ENCODE results near the gene APBA1.

The APBA1 gene

GRCh38 chr9:69469136-69469535 is 203.0 kb downstream of the APBA1 start:
- TF ChIP-seq REST (IDR thresholded peaks at IDR 0.05; ENCODE audit: insufficient read depth in 1 of 2, low read depth in 2 of 2, low read length in 2 of 2) (no peak), POLR2AphosphoS5 (IDR thresholded peaks at IDR 0.05; ENCODE audit: low read depth, low read length) (no peak), TAF1 (IDR thresholded peaks at IDR 0.05; ENCODE audit: borderline replicate concordance, insufficient read depth, low read length) (no peak), FOXP2 (optimal IDR thresholded peaks at IDR 0.05; ENCODE audit: borderline replicate concordance, extremely low read depth, extremely low read length, insufficient read depth) (no peak), SIN3A (IDR thresholded peaks at IDR 0.05; ENCODE audit: borderline replicate concordance, insufficient read depth, low read length) (no peak)

- TF ChIP-seq SIN3A (IDR thresholded peaks at IDR 0.05; ENCODE audit: borderline replicate concordance, insufficient read depth, low read length) (no peak), REST (IDR thresholded peaks at IDR 0.05; ENCODE audit: insufficient read depth in 1 of 2, low read depth in 2 of 2, low read length in 2 of 2) (no peak), TAF1 (IDR thresholded peaks at IDR 0.05; ENCODE audit: borderline replicate concordance, insufficient read depth, low read length) (no peak), POLR2AphosphoS5 (IDR thresholded peaks at IDR 0.05; ENCODE audit: low read depth, low read length) (no peak), FOXP2 (optimal IDR thresholded peaks at IDR 0.05; ENCODE audit: borderline replicate concordance, extremely low read depth, extremely low read length, insufficient read depth) (no peak)
These were observed 203.8 kb downstream of the APBA1 start for GRCh38 chr9:69468380-69468779.

GRCh38 chr9:69466151-69466550 is 206.0 kb downstream of the APBA1 start:
- TF ChIP-seq SIN3A (IDR thresholded peaks at IDR 0.05; ENCODE audit: borderline replicate concordance, insufficient read depth, low read length), result no peak
- no peak for TF ChIP-seq FOXP2 (optimal IDR thresholded peaks at IDR 0.05; ENCODE audit: borderline replicate concordance, extremely low read depth, extremely low read length, insufficient read depth)
- no peak for TF ChIP-seq REST (IDR thresholded peaks at IDR 0.05; ENCODE audit: insufficient read depth in 1 of 2, low read depth in 2 of 2, low read length in 2 of 2)
- no peak for TF ChIP-seq TAF1 (IDR thresholded peaks at IDR 0.05; ENCODE audit: borderline replicate concordance, insufficient read depth, low read length)
- TF ChIP-seq POLR2AphosphoS5 (IDR thresholded peaks at IDR 0.05; ENCODE audit: low read depth, low read length), result no peak

GRCh38 chr9:69465473-69465872 is 206.7 kb downstream of the APBA1 start:
- TF ChIP-seq POLR2AphosphoS5 (IDR thresholded peaks at IDR 0.05; ENCODE audit: low read depth, low read length) (no peak), REST (IDR thresholded peaks at IDR 0.05; ENCODE audit: insufficient read depth in 1 of 2, low read depth in 2 of 2, low read length in 2 of 2) (no peak), TAF1 (IDR thresholded peaks at IDR 0.05; ENCODE audit: borderline replicate concordance, insufficient read depth, low read length) (no peak), FOXP2 (optimal IDR thresholded peaks at IDR 0.05; ENCODE audit: borderline replicate concordance, extremely low read depth, extremely low read length, insufficient read depth) (no peak), SIN3A (IDR thresholded peaks at IDR 0.05; ENCODE audit: borderline replicate concordance, insufficient read depth, low read length) (no peak)

Measured in PFSK-1 (cell line).